Dedifferentiated amniotic fluid mesenchymal stem cell (primary cell): ENCODE results near the gene ZBTB39.
"Not testable (repeated sequence)": the region's sequence is repeated elsewhere in the genome, so short reads cannot be mapped to it uniquely, and the experiment has no call there.

Experiments
- DNase-seq: peaks from one replicate; pipeline ENCODE4 v3.0.0-alpha.2; 2016; ENCODE audit errors: extremely low spot score

ZBTB39 gene

GRCh38 chr12:57000393-57000792 is 6.0 kb downstream of the ZBTB39 start:
- DNase-seq: no peak

DNA sequence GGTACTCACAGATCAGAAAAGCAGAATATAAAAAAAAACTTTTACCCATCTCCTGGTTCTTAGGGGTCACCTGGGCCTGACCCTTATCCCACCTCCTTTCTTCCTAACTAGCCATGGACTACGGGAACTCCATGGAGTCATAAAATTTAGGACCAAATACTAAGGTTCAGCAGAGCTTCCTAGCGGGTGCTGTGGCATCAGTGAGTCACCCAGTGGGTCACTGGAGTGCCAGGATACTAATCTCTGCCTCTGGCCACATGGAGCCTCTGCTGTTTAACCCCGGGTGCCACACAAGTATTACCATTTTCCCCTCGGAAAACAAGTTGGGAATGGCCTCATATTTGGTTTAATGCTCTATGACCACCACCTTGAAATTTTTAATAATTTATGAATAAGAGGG is 6.9 kb downstream of the ZBTB39 start:
- DNase-seq: no peak

GRCh38 chr12:56998981-56999380 is 7.4 kb downstream of the ZBTB39 start:
- no peak for DNase-seq

- DNase-seq: no peak
Observed at GRCh38 chr12:56998316-56998715, 8.0 kb downstream of the ZBTB39 start.

DNA sequence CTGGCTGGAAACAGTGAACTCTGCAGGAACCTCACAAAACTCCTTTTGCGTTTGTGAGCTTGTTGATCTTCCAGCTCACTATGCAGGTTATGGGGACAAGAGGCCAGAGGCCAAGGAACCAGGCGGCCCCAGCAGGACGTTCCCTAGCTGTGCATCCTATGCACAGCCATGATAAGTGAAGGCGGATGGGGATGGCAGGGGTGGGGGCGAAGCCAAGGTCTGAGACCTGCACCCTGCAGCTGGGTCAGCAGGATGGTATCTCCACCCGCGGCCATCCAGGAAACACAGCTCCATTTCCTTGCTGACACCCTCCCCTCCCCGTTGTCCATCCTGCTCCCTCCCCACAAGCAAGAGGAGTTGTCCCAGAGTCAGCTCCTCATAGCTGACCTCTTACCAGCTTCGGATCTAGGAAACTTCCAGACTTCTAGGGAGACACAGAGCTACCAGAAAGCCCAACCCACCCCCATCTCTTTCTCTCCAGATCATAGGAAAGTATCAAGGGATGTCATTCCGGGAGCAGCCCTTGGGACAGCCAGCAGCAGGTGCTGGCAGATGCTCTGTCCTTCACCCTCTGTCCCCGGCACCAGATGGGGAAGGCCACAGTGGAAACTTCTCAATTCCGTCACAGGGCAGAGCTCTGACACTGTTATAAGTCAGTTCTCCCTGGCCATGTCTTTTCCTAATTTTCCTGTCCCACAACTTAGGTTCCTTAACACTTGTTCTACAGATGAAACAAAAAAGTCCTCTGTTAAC is 9.4 kb downstream of the ZBTB39 start:
- no peak for DNase-seq

- DNase-seq: no peak
Observed at GRCh38 chr12:56995930-56996496, 10.3 kb downstream of the ZBTB39 start.

GRCh38 chr12:56995201-56995929 is 11.0 kb downstream of the ZBTB39 start:
- no peak for DNase-seq

DNA sequence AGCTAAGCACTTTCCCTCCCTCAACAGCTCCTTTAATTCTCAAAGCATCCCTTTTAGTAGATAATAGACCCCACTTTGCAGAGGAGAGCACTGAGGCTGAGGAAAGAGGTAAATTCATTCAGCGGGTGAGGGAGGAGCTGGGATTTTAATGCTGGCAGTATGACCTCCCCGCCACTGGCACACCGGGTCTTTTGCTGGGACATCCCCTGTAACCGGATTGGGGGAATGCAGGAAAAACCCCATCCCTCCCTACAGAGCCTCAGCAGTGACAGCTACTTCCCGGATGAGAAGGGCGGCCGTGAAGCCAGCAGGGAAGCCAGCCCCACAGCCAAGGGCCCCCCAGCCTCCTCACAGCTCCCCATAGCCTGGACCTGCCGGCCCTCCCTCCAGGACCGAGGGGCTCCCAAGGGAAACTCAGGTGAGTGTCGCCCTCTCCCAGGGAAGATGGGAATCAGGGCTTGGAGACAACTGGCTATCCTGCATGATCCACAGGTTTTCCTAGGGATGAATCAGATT is 12.1 kb downstream of the ZBTB39 start:
- DNase-seq: no peak

DNA sequence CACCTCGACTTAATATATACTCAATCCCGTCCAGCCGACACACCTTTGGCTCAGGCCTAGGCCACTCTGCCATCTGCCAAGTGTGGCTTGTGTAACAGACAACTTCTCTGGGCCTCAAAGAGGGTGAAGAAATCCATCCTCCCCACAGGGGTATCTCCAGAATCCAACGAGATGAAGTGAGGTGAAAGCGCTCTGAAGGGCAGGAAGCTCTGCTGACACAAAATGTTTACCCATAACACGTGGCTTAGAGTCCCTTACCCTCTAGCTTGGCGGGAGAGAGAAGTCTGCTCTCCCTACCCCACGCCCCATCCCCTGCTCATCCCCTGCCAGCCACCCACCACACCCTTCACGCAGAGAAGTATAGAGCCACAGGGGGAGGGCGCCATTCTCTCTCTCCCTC is 13.0 kb downstream of the ZBTB39 start:
- DNase-seq: no peak

DNA sequence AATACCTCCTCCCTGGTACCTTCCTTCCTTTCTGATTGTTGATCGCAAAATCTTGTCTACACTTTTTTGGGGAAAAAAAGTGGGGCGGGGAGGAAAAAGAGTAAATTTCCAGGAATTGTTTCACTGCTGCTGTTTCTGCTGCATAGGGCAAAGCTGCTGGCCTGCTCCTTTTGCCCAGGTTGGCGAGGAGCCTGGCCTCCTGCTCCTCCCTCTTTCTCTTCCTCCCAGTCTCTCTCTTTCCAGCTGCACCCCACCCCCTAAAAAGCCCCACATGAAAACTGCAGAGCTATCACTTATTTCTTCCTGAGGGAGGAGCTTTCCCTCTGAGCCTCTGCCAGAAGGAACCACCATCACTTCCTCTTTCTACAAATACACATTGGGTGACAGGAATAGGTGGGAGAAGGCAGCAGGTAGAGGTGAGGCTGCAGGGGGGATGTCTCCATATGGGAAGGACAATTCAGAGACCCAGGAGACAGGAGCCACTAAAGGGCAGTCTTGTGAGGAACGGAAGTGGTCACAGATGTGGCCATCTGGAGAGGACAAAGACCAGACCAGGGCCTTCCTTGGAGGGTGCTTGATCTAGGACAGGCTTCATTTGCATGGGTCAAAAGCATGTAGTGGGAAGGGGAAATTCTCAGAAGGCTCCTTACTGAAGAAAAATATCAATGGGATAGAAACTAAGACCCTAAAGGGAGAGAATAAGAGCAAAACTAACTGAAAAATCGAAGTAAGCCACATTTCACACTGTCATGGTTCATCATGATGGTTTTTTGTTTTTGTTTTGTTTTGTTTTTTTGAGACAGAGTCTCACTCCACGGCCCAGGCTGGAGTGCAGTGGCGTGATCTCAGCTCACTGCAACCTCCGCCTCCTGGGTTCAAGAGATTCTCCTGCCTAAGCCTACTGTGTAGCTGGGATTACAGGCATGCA is 14.8 kb downstream of the ZBTB39 start:
- no peak for DNase-seq

DNA sequence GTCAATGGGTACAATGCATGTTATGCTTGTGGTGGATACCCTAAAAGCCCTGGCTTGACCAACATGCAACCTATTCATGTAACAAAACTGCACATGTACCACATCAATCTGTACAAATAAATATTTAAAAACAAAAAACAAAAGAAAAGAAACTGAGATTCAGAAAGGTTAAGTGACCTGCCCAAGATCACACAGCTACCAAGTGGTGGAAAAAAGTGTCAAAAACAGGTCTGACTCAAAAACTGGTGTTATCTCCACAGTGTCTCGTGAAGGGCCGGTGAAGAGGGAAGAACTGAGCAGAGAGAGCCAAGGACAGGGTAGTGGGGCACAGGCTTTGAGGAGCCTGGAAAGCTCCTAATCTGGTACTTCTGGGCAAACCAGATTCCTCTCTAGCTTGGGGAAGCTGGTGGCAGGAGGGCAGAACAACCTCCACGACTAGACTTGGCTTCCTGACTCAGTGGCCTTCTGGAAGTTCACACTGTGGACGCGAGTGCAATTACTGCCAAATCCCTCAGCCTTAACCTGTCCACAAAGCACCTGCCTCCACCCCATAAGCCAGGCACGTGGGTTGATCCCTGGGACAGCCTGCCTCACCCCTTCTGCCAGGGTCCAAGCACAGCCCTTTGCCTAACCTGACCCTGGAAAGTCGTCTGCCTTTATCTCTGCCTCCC is 15.6 kb downstream of the ZBTB39 start:
- no peak for DNase-seq

GRCh38 chr12:56989861-56990610 is 16.3 kb downstream of the ZBTB39 start:
- DNase-seq: no peak

DNA sequence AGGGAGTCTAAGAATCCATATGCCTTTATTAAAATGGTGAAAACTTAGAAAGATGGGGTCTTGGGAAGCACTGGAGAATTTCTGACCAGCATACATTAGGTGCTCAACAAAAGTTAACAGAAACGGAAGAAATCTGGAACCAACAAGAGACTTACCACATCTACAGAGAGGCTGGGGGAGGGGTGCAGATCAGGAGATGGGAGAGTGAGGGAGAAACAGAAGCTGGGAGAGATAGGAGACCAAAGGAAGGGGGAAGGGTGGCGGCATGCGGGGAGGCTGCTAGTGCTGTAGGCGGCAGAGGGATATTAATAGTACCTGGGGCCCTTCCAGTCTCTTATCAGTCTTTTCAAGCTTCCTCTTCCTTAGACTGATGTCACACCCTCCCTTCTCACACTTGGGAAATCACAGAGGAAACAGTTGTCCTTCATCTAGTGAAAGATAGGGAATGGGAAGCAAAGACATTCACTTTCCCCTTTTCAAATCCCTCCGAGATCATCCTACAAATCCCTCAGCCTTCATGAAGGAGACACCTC is 18.1 kb downstream of the ZBTB39 start:
- no peak for DNase-seq

DNA sequence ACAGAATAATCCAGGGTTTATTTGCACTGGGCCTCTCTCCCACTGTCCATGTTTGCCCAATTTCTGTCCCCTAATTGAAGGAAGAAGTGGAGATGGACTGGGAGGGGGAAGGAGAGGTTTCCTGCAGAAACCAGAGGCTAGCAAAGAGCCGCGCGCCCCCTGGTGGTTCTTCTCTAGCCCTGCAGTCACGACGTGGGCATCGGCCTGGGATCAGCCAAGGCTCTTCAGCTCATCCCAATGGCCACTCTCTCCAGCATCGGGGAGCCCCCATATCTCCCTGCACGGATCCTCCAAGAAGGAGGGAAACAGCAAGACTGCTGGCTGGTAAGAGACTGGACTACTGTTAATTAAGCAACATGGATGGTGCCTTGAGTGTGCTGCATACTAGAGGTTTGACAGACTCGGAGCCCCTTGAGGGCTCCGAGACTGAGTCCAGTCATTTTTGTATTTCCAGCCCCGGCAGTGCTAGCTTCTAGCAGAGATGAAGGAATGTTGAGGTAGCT is 18.7 kb downstream of the ZBTB39 start:
- DNase-seq: peak; percentile 73

- no peak for DNase-seq
Observed at GRCh38 chr12:56987011-56987410, 19.3 kb downstream of the ZBTB39 start.

DNA sequence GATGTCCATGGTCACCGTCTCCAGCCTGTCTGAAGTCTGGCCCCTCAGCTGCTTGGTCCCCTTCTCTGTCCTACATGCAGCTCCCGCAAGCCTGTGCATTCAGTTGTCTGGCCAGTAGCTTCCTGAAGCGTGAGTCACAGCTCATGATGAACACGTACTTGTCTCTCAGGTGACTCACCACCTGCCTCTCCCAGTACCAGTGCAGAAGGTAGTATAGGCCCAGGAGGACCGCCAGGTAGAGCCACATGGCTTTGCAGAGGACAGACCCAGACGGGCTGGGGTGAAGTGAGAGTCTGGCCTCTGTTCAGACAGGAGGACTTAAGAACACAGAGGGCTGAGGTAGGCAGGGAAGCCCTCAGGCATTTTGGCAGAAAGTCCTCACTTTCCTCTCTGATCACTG is 20.6 kb downstream of the ZBTB39 start:
- DNase-seq: not testable (repeated sequence)

DNA sequence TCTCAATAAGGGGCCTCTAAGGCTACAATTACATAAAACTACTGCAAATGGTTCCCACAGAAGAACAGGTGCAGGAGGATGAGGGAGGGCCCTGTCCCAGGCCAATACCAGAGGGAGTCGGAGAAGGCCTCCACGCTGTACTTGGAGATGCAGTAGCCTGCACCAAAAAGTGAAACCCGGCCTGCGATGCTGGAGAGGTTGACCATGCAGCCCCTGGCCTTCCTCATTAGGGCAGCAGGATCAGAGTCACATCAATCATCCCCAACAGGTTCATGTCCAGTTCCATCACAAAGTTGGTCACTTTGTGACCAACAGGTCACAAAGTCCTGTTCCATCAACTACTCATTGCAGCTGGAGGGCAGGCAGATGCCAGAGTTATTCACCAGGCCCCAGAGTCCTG is 23.0 kb downstream of the ZBTB39 start:
- no peak for DNase-seq

GRCh38 chr12:56982578-56983236 is 23.6 kb downstream of the ZBTB39 start:
- not testable (repeated sequence) for DNase-seq

DNA sequence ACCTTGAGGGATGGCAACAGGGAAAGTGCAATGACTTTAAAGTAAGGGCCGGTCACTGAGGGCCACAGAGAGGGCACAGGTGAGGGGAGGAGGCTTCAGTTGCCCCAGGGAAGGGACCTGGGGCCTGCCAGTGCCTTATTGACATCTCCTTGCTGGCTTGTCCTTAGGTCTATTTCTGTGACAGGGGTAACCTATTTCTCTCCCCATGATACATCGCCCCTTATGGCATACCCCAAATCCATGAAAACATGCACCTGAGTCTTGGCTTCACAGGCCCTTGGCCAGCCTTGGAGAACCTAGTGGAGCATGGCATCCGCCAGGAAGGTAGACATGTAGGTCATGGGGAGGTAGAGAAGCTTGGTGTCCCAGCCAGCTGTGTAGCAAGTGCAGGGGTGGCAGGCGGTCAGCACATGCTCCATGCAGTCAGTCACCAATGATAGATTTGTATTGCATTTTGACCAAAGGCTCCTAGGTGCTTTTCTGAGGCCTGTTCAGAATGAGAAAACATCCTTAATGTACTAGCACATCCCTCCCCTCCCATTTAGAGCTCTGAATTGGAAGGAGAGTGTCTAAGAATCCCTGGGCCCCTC is 25.3 kb downstream of the ZBTB39 start:
- DNase-seq: no peak
